Left lobe of liver (tissue), 1 donor: Measurements from ENCODE around the gene TTC19. TPM values are rescaled to one million over a fixed set of nuclear protein-coding genes. Genes with fewer than 3 reads are reported as not detected.

ENCODE experiments used
- total RNA-seq: library from RNA; stranded (reverse); gene quantifications from one replicate; pipeline ENCODE4 v1.2.1, GENCODE V29; 2021
- donor health status: DM: no; HTN: yes; CAD: no.

TTC19 gene
- total RNA-seq, 1 donor from 2014 or later, result 23.6 TPM

Other genes with a start within 250 kb of the TTC19 start
- 0.35 TPM for gene ADORA2B, start 54.7 kb upstream of the TTC19 start, total RNA-seq
- 9.8 TPM for gene ZSWIM7, start 120 bp upstream of the TTC19 start, total RNA-seq
- 58.1 TPM for gene NCOR1, start 215.7 kb downstream of the TTC19 start, total RNA-seq
- gene PIGL, start 217.4 kb downstream of the TTC19 start, total RNA-seq, result 18.5 TPM